Thoracic aorta (tissue), 2 donors: ENCODE measurements around the gene EEFSEC. TPM values are rescaled to one million over a fixed set of nuclear protein-coding genes. Genes with fewer than 3 reads are reported as not detected.

Experiments used
- ATAC-seq: fragments of 150-250 bp; one replicate; pipeline ENCODE4 v1.8.0; 2017; ENCODE audit warnings: low read depth; ENCODE audit not compliant: insufficient number of reproducible peaks, low FRiP score
- DNase-seq: peaks from one replicate; pipeline ENCODE4 v3.0.0-alpha.2; 2020; ENCODE audit warnings: low spot score
- H3K27ac ChIP-seq, 2 donors: fragments of 200-600 bp; sonication (generic); 1 replicate in 1 of 2; 2 replicates in 1 of 2; pipeline ENCODE4 v1.5.1; 2016; ENCODE audit warnings: mild to moderate bottlenecking in 2 of 2, moderate library complexity in 2 of 2
- H3K27me3 ChIP-seq: fragments of 200-600 bp; sonication (generic); replicated peaks from 2 replicates; pipeline ENCODE4 v1.6.0; 2016; ENCODE audit warnings: mild to moderate bottlenecking; ENCODE audit not compliant: insufficient read depth
- H3K36me3 ChIP-seq: fragments of 200-600 bp; sonication (generic); one replicate; pipeline ENCODE4 v1.5.1; 2016
- H3K4me1 ChIP-seq, 2 donors: fragments of 200-600 bp; sonication (generic); 1 replicate in 1 of 2; 2 replicates in 1 of 2; pipeline versions ENCODE4 v1.5.1 to v1.6.0; 2016; ENCODE audit warnings: low read depth in 2 of 2, mild to moderate bottlenecking in 1 of 2; ENCODE audit not compliant: control insufficient read depth in 1 of 2
- H3K4me3 ChIP-seq: fragments of 200-600 bp; sonication (generic); 2 replicates; pipeline ENCODE4 v1.5.1; 2016; ENCODE audit warnings: mild to moderate bottlenecking
- H3K9me3 ChIP-seq: fragments of 200-600 bp; sonication (generic); 2 replicates; pipeline ENCODE4 v1.5.1; 2016
- total RNA-seq, 2 donors: library from RNA; depleted of rRNA; stranded (reverse); fragments of >200 nt; gene quantifications; one replicate each; pipeline versions ENCODE4 v1.1.0 to v1.2.3, GENCODE V29; 2016
- TF ChIP-seq, protein P1 (sequence below): fragments of 200-600 bp; sonication (generic); IDR thresholded peaks from one replicate; pipeline ENCODE4 v1.5.1; 2019; ENCODE audit warnings: antibody characterized with exemption

Gene EEFSEC
- total RNA-seq, 2 donors from 2014 or later, result 16.1 to 17.5 TPM

DNA sequence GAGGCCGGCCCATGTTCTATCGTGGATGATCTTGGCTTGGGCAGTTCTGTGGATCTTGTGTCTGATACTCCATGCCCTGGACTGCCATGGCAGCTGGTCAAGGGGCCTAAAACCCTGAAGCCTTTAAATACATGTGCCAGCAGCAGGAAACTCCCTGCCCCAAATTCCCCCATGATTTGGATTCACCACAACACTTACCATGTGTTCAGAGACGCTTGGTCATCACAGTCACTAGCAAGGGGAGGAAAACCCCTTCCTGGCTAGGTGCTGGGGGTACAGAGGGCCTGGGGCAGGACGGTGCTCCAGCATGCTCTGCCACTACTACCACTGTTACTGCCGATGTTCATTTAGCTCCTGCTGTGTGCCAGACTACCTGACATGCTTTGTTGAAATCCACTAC is 219.0 kb downstream of the EEFSEC start:
- TF ChIP-seq, protein P1, sequence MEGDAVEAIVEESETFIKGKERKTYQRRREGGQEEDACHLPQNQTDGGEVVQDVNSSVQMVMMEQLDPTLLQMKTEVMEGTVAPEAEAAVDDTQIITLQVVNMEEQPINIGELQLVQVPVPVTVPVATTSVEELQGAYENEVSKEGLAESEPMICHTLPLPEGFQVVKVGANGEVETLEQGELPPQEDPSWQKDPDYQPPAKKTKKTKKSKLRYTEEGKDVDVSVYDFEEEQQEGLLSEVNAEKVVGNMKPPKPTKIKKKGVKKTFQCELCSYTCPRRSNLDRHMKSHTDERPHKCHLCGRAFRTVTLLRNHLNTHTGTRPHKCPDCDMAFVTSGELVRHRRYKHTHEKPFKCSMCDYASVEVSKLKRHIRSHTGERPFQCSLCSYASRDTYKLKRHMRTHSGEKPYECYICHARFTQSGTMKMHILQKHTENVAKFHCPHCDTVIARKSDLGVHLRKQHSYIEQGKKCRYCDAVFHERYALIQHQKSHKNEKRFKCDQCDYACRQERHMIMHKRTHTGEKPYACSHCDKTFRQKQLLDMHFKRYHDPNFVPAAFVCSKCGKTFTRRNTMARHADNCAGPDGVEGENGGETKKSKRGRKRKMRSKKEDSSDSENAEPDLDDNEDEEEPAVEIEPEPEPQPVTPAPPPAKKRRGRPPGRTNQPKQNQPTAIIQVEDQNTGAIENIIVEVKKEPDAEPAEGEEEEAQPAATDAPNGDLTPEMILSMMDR, result no peak
- H3K4me3 ChIP-seq, result no peak overlapping the region
- no peaks in the 10 kb centered on the region for H3K36me3 ChIP-seq
- ATAC-seq (no peak), DNase-seq (no peak)
- H3K27me3 ChIP-seq, result no peaks in the 10 kb centered on the region
- H3K9me3 ChIP-seq, result no peaks in the 10 kb centered on the region
- H3K27ac ChIP-seq, result no peak overlapping the region
- peaks cover 0 to 11% of the 10 kb centered on the region in 2 donors for H3K4me1 ChIP-seq

DNA sequence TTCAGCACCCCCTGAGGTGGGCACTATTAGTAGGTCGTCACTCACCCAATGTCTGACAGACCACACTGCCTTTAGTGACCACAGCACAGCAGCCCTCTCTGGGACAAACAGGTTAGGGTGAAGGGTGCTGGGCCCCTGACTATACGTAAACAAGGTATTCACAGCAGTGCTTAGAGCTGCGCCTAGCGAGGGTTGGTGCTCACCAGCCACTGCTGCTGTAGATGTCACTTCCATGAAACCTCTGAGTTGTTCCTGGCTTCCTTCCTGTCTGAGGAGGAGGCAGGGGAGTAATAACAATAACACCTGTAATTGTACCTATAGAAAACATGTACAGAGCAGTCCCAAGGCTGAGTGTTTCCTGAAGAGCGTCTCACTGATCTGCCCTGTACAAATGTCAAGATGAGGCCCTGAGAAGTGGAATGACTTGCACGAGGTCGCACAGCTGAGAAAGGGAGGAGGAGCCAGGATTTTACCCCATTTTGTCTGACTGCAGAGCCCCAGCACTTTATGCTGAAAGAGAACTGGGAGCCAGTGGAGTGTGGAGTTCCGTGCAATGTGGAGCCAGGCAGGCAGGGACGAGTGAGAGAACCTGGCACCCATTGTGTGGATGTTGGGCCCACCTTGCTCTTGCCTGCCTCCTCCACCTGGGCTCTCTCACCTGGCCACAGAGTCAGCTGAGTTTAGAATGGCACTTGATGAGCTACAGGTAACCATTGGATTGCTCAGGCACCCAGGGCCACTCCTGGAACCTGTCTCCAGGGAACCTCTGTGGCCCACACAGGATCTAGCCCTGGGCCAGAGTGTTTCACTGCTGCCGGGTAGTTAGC is 219.6 kb downstream of the EEFSEC start:
- TF ChIP-seq, protein P1, result no peak
- Histone ChIP-seq H3K4me3 (no peak overlapping the region), H3K9me3 (no peaks in the 10 kb centered on the region), H3K36me3 (no peaks in the 10 kb centered on the region), H3K27ac (no peak overlapping the region), H3K27me3 (no peaks in the 10 kb centered on the region), H3K4me1 (peaks cover 0 to 11% of the 10 kb centered on the region in 2 donors)
- ATAC-seq, result no peak
- no peak for DNase-seq

DNA sequence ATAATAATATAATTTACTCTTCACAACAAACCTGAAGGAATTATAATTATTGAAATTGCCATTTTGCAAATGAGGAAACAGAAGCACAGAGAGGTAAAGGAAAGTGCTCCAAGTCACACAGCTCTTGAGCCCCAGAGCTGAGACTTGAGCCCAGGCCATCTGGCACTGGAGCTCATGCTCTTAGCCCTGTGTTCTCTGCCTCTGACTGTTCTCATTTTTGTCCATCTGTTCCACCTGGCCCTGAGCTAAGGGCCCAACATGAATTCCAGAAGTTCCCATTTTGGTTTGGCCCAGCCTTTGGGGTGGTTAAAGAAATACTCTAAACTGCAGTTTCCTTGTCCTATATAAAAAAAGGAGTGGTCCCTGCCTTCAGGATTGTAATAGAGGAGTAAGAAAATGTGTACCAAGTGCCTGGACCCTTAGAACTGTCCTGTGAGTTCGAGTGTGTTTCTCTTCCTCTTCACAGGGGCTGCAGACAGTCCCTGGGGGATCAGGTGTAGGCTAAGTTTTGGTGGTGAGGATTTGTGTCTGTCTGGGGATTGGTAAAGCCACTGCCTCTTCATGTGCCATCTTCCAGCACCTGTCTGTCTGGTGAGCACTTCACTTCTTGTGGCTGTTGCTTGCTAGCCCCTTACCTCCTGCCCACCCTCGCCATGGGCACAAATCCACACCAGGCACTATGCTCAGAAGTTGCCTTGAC is 221.6 kb downstream of the EEFSEC start:
- no peaks in the 10 kb centered on the region for H3K9me3 ChIP-seq
- ATAC-seq, result no peak
- peaks cover 11 to 18% of the 10 kb centered on the region in 2 donors for H3K4me1 ChIP-seq

DNA sequence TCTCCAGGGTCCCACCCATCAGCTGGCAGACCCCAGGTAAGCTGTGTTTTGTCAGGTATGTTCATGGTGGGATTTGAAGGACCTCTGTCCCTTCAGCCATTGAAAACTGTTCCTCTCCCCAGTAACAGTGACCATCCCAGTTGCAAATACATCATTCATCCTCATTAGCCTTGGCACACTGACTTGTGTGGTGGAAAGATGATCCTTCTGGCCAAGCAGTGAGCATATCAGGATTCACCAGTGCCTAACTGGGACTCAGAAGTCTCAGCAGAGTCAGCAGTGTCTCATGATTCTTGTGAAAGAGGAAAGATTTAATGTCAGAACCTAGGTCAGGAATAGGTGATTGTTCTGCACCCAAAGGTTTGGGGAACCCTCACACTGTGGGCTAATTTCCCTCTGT is 223.2 kb downstream of the EEFSEC start:
- Histone ChIP-seq H3K4me1 (peaks cover 11 to 19% of the 10 kb centered on the region in 2 donors), H3K9me3 (no peaks in the 10 kb centered on the region), H3K27me3 (no peaks in the 10 kb centered on the region), H3K36me3 (no peaks in the 10 kb centered on the region), H3K4me3 (no peak overlapping the region), H3K27ac (no peak overlapping the region)
- TF ChIP-seq, protein P1, result no peak
- DNase-seq, result no peak
- no peak for ATAC-seq

More for the DNA sequence above, 221.6 kb downstream of the EEFSEC start:
- H3K27me3 ChIP-seq, result no peaks in the 10 kb centered on the region
- no peak overlapping the region for H3K4me3 ChIP-seq
- TF ChIP-seq, protein P1, result no peak
- no peaks in the 10 kb centered on the region for H3K36me3 ChIP-seq
- no peak for DNase-seq
- no peak overlapping the region for H3K27ac ChIP-seq

DNA sequence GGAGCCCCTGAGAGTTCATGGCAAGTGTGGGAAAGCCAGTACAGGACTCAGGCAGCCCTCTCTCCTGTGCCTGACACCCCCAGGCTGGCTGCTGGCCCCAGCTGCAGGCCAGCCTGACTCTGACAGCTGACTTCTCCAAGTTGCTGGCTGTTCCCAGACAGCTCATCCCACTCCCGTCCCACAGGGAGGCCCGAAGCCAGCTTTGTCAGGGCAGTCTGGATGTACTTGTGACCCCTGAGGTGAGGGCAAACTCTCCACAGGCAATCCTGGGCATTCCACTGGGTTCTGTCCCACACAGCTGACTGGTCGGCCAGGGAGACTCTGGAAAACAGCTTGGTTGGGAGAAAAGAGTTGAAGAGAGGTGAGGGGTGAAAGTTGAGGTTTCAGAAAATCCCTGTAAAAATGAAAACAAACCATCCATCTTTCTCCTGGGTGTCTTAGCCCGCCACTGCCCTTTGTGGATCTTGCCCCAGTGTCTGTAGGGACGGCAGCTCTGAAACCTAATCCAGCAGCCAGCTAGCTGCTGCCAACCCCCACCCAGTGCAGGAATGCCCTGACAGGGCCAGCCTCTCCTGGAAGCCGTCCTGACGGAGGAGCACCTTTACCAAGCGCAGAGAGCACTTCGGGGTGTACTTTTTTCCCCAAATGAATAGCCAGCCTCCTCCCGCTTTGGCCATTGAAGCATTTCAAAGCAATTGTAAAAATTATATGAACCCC is 225.5 kb downstream of the EEFSEC start:
- Histone ChIP-seq H3K4me3 (no peak overlapping the region), H3K27me3 (no peaks in the 10 kb centered on the region), H3K4me1 (peaks cover 25 to 42% of the 10 kb centered on the region in 2 donors), H3K9me3 (no peaks in the 10 kb centered on the region), H3K27ac (peak overlapping the region; percentile 22 to 31), H3K36me3 (no peaks in the 10 kb centered on the region)
- TF ChIP-seq, protein P1, result no peak
- DNase-seq (no peak), ATAC-seq (no peak)
